Measurements from ENCODE around the gene CCDC61.

Gene CCDC61

DNA sequence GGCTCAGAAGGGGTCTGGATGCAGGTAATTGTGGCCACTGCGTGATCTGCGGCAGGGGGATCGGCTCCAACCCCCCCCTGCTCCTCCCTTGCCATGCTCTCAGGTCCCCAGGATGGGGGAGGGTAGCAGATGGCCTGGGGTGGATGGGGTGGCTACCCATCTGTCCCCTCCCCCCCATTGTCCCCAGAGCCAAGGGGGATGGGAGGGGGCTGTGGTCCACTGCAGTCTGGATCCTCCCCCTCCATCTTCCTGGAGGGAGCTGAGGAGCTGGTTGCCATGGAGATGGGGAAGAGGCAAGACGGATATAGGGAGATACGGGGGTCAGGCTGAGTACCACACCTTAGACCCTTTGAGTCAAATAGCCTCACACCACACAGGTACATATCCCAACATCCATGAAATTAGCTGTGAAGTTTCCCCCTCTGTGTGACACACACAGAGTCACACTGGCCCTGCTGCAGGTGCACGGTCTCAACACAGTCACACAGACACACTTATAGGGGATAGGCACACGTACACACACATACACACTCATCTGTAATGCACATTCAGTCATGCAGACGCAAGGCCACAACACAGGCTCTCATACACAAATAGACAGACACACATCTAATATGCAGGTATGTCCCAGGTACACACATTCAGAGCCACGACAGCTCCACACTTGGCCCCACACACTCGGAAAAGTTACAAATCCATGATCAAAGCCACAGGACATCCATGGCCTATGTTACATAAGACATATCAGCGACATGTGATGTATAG, 19.8 kb upstream of the CCDC61 start:
- no peak for DNase-seq

GRCh38 chr19:45976178-45976577, 19.1 kb upstream of the CCDC61 start:
- no peak for DNase-seq

GRCh38 chr19:45978156-45978555, 17.1 kb upstream of the CCDC61 start:
- DNase-seq: no peak

- no peak for DNase-seq
Measured at GRCh38 chr19:45981350-45981749, 13.9 kb upstream of the CCDC61 start.

DNA sequence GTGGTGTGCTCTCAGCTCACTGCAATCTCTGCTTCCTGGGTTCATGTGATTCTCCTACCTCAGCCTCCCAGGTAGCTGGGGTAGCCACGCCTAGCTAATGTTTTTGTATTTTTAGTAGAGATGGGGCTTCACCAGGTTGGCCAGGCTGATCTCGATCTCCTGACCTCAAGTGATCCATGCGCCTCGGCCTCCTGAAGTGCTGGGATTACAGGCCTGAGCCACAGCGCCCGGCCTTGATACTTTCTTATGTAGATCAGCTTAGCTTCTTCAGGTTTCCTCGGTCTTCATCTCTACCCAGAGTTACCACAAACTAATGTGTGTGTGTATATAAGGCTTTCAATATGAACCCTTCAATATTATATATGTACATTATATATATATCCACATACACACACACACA, 9.9 kb upstream of the CCDC61 start:
- no peak for DNase-seq

DNA sequence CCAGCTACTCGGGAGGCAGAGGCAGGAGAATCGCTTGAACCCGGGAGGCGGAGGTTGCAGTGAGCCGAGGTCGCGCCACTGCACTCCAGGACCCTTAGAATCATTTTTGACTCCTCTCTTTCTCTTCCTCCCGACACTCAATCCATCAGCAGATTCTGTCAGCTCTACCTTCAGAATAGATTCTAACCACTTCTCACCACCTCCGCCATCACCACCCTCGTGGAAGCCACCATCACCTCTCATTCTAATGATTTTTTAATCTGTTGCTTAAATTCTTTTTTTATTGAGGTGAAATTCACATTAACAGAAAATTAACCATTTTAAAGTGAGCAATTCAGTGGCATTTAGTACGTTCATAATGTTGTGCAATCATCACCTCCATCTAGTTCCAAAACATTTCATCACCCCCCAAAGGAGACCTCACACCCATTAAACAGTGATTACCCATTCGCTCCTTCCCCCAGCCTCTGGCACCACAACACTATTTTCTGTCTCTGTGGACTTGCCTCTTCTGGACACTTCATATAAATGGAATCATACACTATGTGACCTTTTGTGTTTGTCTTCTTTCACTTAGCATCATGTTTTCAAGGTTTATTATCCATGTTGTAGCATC, 5.0 kb upstream of the CCDC61 start:
- DNase-seq: no peak

DNA sequence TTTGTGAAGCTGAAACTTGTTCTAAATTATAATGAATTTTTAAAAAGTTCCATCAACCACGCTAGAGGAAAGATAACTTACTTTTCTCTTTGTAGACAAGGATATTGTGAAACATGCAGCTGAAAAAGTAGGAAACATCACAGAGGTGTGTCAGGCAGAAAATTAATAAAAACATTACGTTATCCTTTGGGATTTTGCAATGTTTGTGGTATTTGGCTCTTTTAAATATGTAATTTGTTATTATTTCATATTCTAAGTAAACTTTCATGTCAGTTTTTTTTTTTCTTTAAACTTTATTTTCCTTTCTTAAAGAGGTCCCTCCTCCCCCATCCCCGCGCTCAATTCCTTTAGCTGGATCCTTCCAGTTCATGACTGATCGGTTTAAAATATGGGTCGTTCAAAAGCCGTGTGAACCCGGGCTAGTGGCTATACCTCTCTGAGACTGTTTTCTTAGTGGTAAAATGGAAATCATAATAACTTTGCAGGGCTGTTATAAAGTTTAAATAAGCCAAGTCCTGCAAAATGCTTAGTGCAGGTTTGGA, 740 bp upstream of the CCDC61 start:
- no peak for DNase-seq

- no peak for DNase-seq
Measured at GRCh38 chr19:45995715-45996385, 583 bp downstream of the CCDC61 start.

GRCh38 chr19:45996933-45997332, 1.7 kb downstream of the CCDC61 start:
- DNase-seq: no peak

GRCh38 chr19:45998834-45999233, 3.6 kb downstream of the CCDC61 start:
- no peak for DNase-seq

DNA sequence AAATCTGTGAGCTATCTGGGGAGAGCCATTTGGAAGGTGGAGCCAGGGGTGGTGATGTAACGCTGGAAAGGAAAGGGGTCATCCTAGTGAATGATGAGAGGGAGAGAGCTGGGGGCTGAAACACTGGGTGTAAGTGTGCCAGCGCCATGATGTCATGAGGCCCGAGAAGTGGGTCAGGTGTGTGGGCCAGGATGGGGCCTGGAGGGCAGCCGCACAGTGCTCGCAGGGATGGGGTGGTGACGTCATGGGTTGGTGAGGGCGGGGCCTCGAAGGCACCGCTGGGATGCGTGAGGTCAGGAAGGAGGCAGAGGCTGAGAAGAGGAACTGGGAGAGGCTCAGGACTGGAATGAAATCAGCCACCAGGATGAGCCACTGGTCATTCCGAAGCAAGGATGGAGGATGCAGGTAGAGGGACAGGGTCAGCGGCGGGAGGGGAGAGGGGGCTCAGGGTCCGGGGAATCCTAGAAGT, 4.4 kb downstream of the CCDC61 start:
- DNase-seq: no peak

DNA sequence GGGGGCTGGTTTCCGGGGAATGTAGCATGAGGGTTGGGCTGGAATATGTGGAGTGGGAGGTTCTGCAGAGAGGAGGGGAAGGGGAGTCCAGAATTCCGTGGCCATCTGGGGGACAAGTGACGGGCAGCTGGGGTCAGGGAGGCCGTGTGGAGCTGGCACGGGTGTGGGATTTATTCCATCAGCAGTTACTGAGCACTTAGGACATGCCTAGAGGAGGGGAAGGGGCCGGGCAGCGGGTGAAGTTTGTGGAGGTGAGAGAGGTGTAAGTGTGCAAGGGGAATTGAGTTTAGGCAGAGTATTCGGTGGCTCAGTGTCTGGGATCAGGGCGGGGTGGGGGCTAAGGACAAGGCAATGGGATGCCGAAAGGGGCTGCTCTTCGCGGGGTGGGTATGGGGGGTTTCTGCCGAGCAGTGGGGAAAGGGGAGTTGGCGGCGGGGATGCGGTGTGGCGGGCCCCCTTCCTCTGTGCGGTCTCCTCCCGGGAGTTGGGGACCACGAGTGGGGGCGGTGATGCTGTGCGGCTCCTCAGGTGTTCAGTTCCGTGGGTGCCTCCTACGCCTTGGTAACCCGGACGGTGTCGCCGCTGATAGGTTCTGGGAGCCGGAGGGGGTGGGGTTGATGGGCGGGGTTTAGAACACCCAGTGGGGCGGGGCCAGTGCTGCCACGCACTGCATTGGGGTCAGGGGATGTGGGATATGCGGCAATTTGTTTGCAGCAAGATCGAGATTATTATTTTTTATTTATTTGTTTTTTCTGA, 5.4 kb downstream of the CCDC61 start:
- DNase-seq: peak in 3 of 4 experiments; percentile 46 to 66 (median 55)

GRCh38 chr19:46002678-46003275, 7.5 kb downstream of the CCDC61 start:
- DNase-seq: no peak

GRCh38 chr19:46006411-46006810, 11.1 kb downstream of the CCDC61 start:
- DNase-seq: no peak

GRCh38 chr19:46009530-46010510, 14.6 kb downstream of the CCDC61 start:
- DNase-seq: peak; percentile 22 to 59 (median 50)

DNA sequence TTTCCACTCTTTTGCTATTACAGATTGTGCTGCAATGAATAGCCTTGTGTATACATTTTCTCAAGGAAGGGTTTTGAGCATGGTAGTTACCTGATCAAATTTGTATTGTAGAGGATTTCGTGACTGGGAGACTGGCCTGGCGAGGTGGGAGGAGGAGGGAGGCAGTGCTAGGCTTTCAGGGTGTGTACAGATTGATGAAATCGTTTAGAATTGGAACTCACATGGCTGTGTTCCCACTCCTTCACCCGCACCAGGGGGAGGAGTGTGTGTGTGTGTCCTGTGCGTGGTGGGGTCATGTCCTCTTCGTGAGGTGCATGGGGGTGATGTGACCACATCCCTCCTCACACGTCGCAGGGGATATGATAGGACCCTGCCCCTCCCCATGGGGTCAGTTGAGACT, 19.3 kb downstream of the CCDC61 start:
- no peak for DNase-seq

GRCh38 chr19:46014941-46015686, 19.8 kb downstream of the CCDC61 start:
- DNase-seq: peak; percentile 35 to 58 (median 46)

GRCh38 chr19:46015687-46016425, 20.6 kb downstream of the CCDC61 start:
- DNase-seq: no peak

DNA sequence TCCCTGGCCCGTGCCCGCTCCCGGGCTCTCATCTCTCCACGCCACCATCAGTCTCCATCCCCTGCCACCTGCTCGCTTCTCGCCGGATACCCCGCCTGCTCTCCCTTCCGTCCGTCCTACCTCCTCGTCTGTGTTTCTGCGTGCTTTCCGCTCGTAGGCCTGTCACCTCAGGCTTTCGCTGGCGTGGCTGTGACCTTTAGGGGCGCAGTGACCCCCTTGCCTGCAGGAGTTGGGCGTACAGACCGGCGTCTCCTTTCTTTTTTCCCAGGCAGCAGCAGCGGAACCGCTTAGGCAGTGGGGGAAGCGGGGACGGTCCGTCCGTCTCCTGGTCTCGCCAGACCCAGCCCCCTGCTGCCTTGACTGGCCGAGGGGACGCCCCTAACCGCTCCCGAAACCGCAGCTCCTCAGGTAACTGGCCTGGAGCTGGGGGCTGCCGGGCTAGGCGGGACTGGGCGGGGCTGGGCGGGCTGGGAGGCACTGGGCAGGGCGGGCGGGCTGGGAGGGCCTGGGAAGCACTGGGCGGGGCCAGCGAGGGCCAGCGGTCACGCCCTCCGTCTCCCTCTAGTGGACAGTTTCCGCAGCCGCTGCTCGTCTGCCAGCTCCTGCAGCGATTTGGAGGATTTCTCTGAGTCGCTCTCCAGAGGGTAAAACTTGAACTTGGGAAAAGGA, 21.3 kb downstream of the CCDC61 start:
- DNase-seq: peak; percentile 51 to 71 (median 70)

Data from activated CD4-positive, CD25-positive, alpha-beta regulatory T cell (primary cell).